Left ventricle myocardium inferior (tissue), 1 donor: ENCODE data around the gene ZNF687. TPM values are rescaled to one million over a fixed set of nuclear protein-coding genes. Genes with fewer than 3 reads are reported as not detected.

Experiments
- DNase-seq: peaks from one replicate; pipeline ENCODE4 v3.0.0-alpha.2; 2020
- H3K27ac ChIP-seq: fragments of 200-600 bp; replicated peaks from 2 replicates; pipeline ENCODE4 v1.8.0; 2021
- H3K27me3 ChIP-seq: fragments of 200-600 bp; 2 replicates; pipeline ENCODE4 v1.8.0; 2021; ENCODE audit warnings: low read depth
- H3K36me3 ChIP-seq: fragments of 200-600 bp; 2 replicates; pipeline ENCODE4 v1.8.0; 2021
- H3K4me1 ChIP-seq: fragments of 200-600 bp; 2 replicates; pipeline ENCODE4 v1.8.0; 2021
- H3K4me3 ChIP-seq: fragments of 200-600 bp; 2 replicates; pipeline ENCODE4 v1.8.0; 2021; ENCODE audit warnings: mild to moderate bottlenecking, moderate library complexity
- H3K9me3 ChIP-seq: fragments of 200-600 bp; replicated peaks from 2 replicates; pipeline ENCODE4 v1.8.0; 2021
- intact Hi-C: fragments of 100-400 bp; cut with micrococcal nuclease; formaldehyde crosslinking; loops from one replicate; pipeline ENCODE4 v1.11.0; 2022
- total RNA-seq: library from RNA; stranded (reverse); fragmentation: NEBNext Ultra II Directional; extraction: Animal tissue kit (Norgen Biotek cat#: 25700); gene quantifications from one replicate; pipeline ENCODE4 v1.2.1, GENCODE V29; 2021
- TF ChIP-seq, protein P1 (sequence below): fragments of 200-600 bp; IDR thresholded peaks from 2 replicates; pipeline ENCODE4 v1.8.0; 2021; ENCODE audit warnings: antibody characterized with exemption, mild to moderate bottlenecking, borderline replicate concordance
- donor health status: DM: no; HTN: yes; CAD: no; lungs with severe emphysema.

Gene ZNF687
- total RNA-seq, 1 donor from 2014 or later, result 11.2 TPM

DNA sequence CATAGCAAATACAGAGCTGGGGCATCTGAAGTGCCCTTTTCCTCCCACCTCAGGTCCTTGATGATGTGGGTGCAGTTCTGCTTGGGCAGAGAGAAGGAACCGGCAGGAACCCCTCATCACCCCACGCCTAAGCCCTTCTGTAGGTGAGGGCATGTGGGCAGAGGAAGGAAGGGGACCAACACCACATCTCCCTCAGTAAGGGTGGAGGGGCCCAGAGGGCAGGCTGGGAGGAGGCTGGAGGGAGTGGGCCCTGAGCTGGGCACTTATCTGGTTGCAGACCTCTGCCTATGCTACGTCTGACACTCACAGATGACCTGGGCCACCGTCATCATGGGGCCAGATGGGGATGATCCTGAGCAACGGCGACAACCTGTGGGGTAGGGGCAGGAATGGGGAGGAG, 11.0 kb downstream of the ZNF687 start:
- Histone ChIP-seq H3K27me3 (no peaks in the 10 kb centered on the region), H3K36me3 (peaks cover 98% of the 10 kb centered on the region), H3K9me3 (no peaks in the 10 kb centered on the region), H3K27ac (no peak overlapping the region), H3K4me3 (no peak overlapping the region), H3K4me1 (no peaks in the 10 kb centered on the region)
- intact Hi-C loops, result no loop called here
- DNase-seq, result no peak
- TF ChIP-seq, protein P1, sequence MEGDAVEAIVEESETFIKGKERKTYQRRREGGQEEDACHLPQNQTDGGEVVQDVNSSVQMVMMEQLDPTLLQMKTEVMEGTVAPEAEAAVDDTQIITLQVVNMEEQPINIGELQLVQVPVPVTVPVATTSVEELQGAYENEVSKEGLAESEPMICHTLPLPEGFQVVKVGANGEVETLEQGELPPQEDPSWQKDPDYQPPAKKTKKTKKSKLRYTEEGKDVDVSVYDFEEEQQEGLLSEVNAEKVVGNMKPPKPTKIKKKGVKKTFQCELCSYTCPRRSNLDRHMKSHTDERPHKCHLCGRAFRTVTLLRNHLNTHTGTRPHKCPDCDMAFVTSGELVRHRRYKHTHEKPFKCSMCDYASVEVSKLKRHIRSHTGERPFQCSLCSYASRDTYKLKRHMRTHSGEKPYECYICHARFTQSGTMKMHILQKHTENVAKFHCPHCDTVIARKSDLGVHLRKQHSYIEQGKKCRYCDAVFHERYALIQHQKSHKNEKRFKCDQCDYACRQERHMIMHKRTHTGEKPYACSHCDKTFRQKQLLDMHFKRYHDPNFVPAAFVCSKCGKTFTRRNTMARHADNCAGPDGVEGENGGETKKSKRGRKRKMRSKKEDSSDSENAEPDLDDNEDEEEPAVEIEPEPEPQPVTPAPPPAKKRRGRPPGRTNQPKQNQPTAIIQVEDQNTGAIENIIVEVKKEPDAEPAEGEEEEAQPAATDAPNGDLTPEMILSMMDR, result no peak

DNA sequence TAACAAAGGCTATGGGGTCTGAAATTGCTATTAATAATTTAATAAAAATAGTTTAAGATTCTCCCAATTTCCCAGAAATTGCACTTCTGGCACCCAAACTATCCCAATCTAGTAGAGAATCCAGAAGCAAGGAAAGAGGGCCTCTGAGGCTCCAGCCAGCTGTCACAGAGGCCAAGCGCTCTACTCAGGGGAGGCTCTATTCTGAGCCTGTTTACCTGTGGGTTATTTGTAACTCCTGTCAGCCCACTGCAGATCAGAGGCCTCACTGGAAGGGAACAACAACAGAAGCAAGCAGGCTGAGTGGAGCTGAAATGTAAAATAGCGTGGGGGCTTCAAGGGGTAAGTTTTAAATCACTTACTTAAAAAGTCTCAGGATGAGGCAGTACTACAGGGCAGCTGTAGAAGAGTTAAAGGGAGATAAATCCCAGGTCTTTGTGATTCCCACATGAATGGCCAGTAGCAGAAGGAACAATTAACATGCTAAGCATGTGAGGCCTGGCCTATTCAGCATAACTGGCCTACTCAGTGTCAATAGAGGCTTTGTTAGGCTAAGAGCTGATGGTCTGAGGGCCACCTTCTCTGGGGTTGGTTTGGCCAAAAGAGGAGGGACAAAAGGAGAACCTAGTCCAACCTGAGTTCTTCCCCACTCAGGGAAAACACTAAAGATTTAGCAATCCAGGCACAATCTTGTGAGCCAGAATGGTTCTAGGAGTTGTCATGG, 12.8 kb downstream of the ZNF687 start:
- H3K27me3 ChIP-seq, result no peaks in the 10 kb centered on the region
- peaks cover 98% of the 10 kb centered on the region for H3K36me3 ChIP-seq
- TF ChIP-seq, protein P1, result no peak
- H3K4me1 ChIP-seq, result no peaks in the 10 kb centered on the region
- H3K9me3 ChIP-seq, result no peaks in the 10 kb centered on the region
- no peak for DNase-seq
- no peak overlapping the region for H3K4me3 ChIP-seq
- intact Hi-C loops, result no loop called here
- no peak overlapping the region for H3K27ac ChIP-seq

DNA sequence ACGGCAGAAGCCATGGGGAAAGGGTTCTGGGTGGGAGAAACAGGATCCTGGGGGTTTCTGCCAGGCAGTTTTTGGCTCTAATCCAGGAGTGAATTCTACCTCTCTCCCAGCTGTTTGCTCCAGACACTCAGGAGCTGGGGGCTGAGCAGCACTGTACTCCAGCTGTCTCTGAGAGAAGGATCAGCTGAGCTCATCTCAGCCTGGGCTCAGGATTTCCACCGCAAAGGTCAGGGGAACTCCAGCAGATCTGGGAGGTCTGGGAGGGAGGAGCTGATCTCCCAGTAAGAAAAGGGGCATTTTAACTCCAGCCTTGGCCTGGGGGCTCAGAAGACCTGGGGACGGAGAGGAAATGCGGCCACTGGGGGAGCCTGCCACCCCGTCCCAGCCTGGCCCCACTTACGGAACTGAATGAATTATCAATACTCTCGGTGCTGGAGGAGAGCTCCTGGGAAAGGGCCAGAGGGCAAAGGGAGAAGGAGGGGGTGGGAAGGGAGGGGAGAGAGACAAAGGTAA, 27.8 kb downstream of the ZNF687 start:
- Histone ChIP-seq H3K27ac (peak overlapping the region; percentile 80), H3K9me3 (no peaks in the 10 kb centered on the region), H3K4me1 (peaks cover 64% of the 10 kb centered on the region), H3K27me3 (no peaks in the 10 kb centered on the region), H3K36me3 (peaks cover 56% of the 10 kb centered on the region), H3K4me3 (no peak overlapping the region)
- intact Hi-C loops, result no loop called here
- TF ChIP-seq, protein P1, result no peak
- DNase-seq, result peak; percentile 35

DNA sequence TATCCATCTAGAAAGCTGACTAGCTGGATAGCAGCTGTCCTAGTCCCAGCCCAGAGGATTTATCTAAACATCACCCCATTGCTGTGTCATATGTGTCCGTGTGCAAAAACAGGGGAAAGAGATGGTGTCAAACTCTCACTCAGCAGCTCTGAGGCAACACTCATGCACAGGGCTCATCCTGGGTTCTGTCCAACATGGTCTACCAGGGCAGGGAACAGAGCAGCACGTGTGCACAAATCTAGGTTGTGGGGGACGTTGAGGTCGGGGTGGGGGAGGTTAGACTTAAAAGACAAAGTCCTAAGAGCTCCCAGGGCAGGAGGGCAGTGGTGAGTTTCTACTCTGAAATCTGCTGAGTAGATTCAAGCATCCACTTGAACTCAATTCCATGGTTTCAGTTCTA, 28.9 kb downstream of the ZNF687 start:
- Histone ChIP-seq H3K27ac (peak overlapping the region; percentile 80), H3K27me3 (no peaks in the 10 kb centered on the region), H3K36me3 (peaks cover 54% of the 10 kb centered on the region), H3K4me1 (peaks cover 75% of the 10 kb centered on the region), H3K4me3 (no peak overlapping the region), H3K9me3 (no peaks in the 10 kb centered on the region)
- intact Hi-C loops, result no loop called here
- TF ChIP-seq, protein P1, result no peak
- DNase-seq, result no peak

DNA sequence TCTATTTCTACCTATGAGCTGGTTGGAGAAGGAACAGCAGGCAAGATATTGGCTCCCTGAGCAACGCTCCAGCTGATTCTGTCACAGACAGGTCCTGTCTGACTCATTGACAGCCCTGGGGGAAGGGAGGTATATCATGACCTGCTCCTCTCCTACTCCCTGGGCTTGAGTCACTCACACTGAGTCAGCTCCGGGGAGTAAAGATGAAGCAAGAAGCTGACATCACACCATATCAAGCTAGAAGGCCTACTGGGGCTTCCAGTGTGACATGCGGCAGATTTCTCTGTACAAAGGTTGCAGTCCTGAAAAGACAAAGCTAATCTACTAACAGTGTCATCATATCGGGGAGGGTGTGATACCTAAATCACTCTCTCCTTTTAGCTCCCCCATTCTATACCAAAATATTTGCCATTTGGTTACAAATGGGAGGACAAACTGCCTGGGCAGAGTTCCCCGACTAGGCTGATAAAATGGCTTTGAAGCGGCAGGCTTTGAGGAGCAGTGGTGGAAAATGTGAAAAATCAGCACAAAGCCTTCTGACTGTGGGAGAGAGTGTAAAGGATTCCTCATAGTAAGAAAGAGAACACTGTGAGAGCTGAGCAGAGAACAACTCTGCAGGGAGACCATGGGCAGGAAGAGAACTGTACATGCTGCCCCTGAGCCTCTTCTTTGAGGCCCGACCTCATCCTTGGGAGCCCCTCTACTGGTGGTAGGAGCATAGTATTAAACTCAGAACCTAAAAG, 29.7 kb downstream of the ZNF687 start:
- Histone ChIP-seq H3K9me3 (no peaks in the 10 kb centered on the region), H3K36me3 (peaks cover 54% of the 10 kb centered on the region), H3K4me3 (no peak overlapping the region), H3K4me1 (peaks cover 80% of the 10 kb centered on the region), H3K27ac (peak overlapping the region; percentile 80), H3K27me3 (no peaks in the 10 kb centered on the region)
- TF ChIP-seq, protein P1, result no peak
- DNase-seq, result peak; percentile 50
- intact Hi-C loops, result no loop called here
